Ovary (tissue), 3 donors: ENCODE data around the gene NDOR1.

Experiments
- CTCF ChIP-seq, 3 donors: fragments of 450-650 bp in 2 of 3; fragments of 200-600 bp in 1 of 3; IDR thresholded peaks; one replicate each; pipeline versions ENCODE4 v1.5.1 to v1.8.0; 2016 to 2022; ENCODE audit warnings: antibody characterized with exemption in 3 of 3, mild to moderate bottlenecking in 1 of 3
- EP300 ChIP-seq: sonication (generic); formaldehyde crosslinking; IDR thresholded peaks from one replicate; pipeline ENCODE4 v1.6.1; 2017; ENCODE audit warnings: antibody characterized with exemption
- POLR2A ChIP-seq: fragments of 450-650 bp; IDR thresholded peaks from one replicate; pipeline ENCODE4 v1.6.1; 2017; ENCODE audit warnings: antibody characterized with exemption, mild to moderate bottlenecking, moderate library complexity
- donor health status: DM: no; HTN: no; CAD: no.

- no peak for TF ChIP-seq CTCF (IDR thresholded peaks at IDR 0.05)
- TF ChIP-seq POLR2A: no peak
- TF ChIP-seq EP300: no peak
These were observed 9.1 kb downstream of the NDOR1 start for GRCh38 chr9:137214620-137215019.
